Subcutaneous adipose tissue (tissue), 4 donors: ENCODE data around the gene PRKD1. TPM values are rescaled to one million over a fixed set of nuclear protein-coding genes. Genes with fewer than 3 reads are reported as not detected.

ENCODE experiments used
- total RNA-seq, 4 donors: library from RNA; depleted of rRNA; stranded (reverse); fragments of >200 nt; gene quantifications; one replicate each; pipeline ENCODE4 v1.1.0, GENCODE V29; 2016
- TF ChIP-seq, protein P1 (sequence below): fragments of 450-650 bp; IDR thresholded peaks from one replicate; pipeline ENCODE4 v1.5.1; 2016; ENCODE audit warnings: low read depth, mild to moderate bottlenecking, control low read depth, antibody characterized with exemption, moderate library complexity

Gene PRKD1
- total RNA-seq, 4 donors from 2014 or later: 7.8 to 19.4 (median 19.1) TPM

DNA sequence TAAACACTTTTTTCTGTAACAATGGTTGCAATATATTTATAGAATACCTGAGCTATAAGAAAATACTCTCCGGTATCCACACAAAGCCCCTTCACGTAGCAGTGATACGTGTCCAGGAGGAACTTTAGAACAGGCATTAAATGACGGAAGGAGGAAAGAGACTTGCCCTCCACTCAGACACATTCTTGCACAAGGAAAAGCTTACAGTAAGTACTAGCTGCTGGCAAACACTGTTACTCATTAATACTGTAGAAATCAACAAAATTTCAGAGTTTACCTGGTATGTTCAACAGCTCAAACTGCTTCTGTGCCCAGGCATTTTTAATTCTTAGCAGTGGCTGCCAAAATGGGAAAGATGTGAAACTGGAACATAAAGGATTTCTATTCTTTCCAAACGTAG lies 41.7 kb downstream of the PRKD1 start:
- TF ChIP-seq, protein P1, sequence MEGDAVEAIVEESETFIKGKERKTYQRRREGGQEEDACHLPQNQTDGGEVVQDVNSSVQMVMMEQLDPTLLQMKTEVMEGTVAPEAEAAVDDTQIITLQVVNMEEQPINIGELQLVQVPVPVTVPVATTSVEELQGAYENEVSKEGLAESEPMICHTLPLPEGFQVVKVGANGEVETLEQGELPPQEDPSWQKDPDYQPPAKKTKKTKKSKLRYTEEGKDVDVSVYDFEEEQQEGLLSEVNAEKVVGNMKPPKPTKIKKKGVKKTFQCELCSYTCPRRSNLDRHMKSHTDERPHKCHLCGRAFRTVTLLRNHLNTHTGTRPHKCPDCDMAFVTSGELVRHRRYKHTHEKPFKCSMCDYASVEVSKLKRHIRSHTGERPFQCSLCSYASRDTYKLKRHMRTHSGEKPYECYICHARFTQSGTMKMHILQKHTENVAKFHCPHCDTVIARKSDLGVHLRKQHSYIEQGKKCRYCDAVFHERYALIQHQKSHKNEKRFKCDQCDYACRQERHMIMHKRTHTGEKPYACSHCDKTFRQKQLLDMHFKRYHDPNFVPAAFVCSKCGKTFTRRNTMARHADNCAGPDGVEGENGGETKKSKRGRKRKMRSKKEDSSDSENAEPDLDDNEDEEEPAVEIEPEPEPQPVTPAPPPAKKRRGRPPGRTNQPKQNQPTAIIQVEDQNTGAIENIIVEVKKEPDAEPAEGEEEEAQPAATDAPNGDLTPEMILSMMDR: no peak

DNA sequence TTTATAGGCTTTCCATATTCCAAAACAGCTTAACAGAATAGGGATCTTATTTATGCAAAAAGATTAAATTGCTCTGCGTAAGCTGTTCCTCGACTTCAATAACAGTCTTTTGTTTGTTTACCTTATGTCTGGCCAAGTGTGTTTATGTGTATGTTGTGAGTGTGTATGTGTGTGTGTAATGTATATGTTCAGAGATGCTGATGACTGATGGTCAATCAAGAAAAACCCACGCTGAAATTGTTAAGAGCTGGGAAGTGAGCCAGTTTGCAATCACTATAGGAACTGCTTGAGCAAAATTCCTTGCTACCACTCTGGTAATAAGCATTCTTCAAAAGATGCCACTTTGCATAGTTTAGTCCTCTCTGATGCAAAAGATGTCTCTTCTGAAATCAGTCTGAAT lies 59.6 kb downstream of the PRKD1 start:
- TF ChIP-seq, protein P1: no peak

DNA sequence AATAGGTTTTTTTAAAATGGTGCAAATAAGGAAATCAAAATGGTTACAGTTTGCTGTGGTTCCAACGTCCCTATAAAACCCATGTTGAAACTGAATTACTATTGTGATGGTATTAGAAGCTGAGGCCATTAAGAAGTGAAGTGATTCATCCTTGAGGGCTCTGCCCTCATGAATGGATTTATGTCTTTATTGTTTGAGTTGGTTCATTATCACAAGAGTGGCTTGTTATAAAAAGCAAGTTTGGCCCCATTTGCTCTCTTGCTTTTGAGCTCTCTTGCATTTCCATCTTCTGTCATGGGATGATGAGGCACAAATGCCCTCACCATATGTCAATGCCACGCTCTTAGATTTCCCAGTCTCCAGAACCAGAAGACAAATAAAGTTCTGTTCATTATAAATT lies 62.3 kb downstream of the PRKD1 start:
- TF ChIP-seq, protein P1: no peak

DNA sequence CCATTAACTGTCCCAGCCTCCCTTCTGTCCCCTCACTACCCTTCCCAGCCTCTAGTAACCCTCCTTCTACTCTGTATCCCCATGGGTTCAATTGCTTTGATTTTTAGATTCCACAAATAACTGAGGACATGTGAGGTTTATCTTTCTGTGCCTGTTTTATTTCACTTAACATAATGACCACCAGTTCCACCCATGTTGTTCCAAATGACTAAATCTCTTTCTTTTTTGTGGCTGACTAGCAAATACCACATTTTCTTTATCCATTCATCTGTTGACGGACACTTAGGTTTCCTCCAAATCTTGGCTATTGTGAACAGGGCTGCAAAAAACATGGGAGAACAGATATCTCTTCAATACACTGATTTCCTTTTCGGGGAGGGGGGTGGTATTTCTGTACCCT lies 65.7 kb downstream of the PRKD1 start:
- TF ChIP-seq, protein P1: no peak

DNA sequence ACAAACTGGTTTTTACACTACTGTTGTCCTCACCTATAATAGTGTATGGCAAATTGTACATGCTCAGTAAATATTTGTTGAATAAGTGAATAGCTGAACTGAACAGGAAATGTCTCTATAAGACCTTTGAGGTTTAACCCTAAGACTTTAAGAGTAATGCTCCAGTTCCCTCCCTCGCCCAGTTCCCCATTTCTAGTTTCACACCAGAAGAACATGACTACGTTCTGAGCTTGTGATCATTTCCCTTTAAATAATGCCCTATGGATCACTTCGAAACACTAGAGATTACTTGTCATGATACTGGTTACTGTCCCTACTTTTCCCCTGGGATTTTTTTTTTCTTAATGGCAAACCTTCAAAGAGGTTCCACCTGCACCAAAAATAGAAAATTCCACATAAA lies 69.3 kb downstream of the PRKD1 start:
- TF ChIP-seq, protein P1: no peak

DNA sequence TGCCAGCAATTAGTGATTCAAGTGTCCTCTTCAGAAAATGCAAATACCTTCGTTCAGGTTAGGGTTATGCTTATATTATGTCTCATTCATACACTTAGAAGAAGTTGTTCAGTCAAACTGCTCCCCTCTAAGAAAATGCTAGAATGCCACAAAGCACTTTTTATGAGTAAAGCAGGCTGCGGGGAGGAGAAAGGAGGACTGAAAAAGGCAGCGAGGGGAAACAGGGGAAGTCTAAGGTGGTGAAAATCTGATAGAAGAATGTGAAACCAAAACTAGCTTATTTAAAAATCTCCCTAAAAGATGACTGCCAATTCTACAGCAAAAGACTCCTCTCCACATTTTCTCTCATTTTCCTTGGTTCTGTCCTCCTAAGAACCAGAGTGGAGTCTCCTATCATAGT lies 70.1 kb downstream of the PRKD1 start:
- TF ChIP-seq, protein P1: no peak

DNA sequence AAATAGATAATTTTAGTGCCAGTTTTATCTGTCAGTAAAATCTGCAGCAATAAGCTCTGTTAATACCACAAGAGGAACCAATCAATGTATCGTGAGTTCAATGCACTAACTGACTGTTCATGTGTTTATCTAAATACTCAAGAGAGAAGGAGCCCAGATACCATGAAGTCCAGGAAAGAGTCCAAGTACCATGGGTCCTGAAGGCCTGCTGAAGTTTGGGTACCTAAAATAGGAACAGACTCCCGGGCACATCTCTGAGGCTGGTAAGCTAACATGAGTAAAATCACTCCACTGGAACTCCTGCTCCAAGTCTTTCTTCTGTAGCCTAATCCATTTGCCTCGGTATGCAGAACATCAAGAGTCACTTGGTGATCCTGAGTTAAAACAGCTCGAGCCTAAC lies 71.1 kb downstream of the PRKD1 start:
- TF ChIP-seq, protein P1: no peak
